Left lung (tissue), 10 donors: ENCODE measurements around the gene PLEKHA1. TPM values are rescaled to one million over a fixed set of nuclear protein-coding genes. Genes with fewer than 3 reads are reported as not detected.

Source experiments
- ATAC-seq: fragments of 200-7000 bp; cut with Tn5 transposase; one replicate; pipeline ENCODE4 v1.9.1; 2020; ENCODE audit warnings: moderate library complexity
- DNase-seq, 4 donors: peaks; one replicate each; pipeline ENCODE4 v3.0.0-alpha.2; 2013 to 2020
- H3K27ac ChIP-seq, 2 donors: fragments of 200-600 bp; sonication (generic) in 1 of 2; one replicate each; pipeline versions ENCODE4 v1.5.0 to v1.8.0; 2020 to 2021
- H3K27me3 ChIP-seq, 2 donors: fragments of 200-600 bp; sonication (generic) in 1 of 2; one replicate each; pipeline versions ENCODE4 v1.5.0 to v1.8.0; 2020 to 2021
- H3K36me3 ChIP-seq, 2 donors: fragments of 200-600 bp; sonication (generic) in 1 of 2; one replicate each; pipeline versions ENCODE4 v1.5.0 to v1.8.0; 2020 to 2021
- H3K4me1 ChIP-seq, 2 donors: fragments of 200-600 bp; one replicate each; pipeline ENCODE4 v1.8.0; 2021
- H3K4me3 ChIP-seq, 2 donors: fragments of 200-600 bp; sonication (generic) in 1 of 2; one replicate each; pipeline versions ENCODE4 v1.5.0 to v1.8.0; 2020 to 2021; ENCODE audit warnings: mild to moderate bottlenecking in 1 of 2
- H3K9me3 ChIP-seq, 2 donors: fragments of 200-600 bp; sonication (generic) in 1 of 2; one replicate each; pipeline versions ENCODE4 v1.5.0 to v1.8.0; 2020 to 2021
- CTCF ChIP-seq, 2 donors: fragments of 200-600 bp; sonication (generic) in 1 of 2; IDR thresholded peaks; one replicate each; pipeline versions ENCODE4 v1.5.0 to v1.8.0; 2021; ENCODE audit warnings: antibody characterized with exemption in 2 of 2
- intact Hi-C, 2 donors: fragments of 100-400 bp; cut with DNase I; formaldehyde crosslinking; loops; one replicate each; pipeline versions ENCODE4 v1.11.2 to v1.14.2; 2022
- polyA plus RNA-seq, 6 donors: library from polyadenylated mRNA; unstranded; fragments of 120-200 nt; gene quantifications; one replicate each; pipeline ENCODE4 v1.2.1, GENCODE V29; 2013; ENCODE audit not compliant: insufficient read length in 6 of 6
- total RNA-seq, 2 donors: library from RNA; stranded (reverse); fragmentation: NEBNext Ultra II Directional; extraction: Animal tissue kit (Norgen Biotek cat#: 25700); gene quantifications; one replicate each; pipeline ENCODE4 v1.2.1, GENCODE V29; 2021
- donor health status: DM: no; HTN: yes; CAD: no.
- donor health status: DM: no; HTN: no; CAD: no.

Gene PLEKHA1
- total and polyA plus RNA-seq, 8 donors = 40.5 to 57.9 (median 43.4) TPM

- Histone ChIP-seq H3K9me3 (no peaks in the 10 kb centered on the region), H3K4me3 (no peak overlapping the region), H3K27me3 (no peaks in the 10 kb centered on the region), H3K4me1 (no peaks in the 10 kb centered on the region), H3K36me3 (no peaks in the 10 kb centered on the region), H3K27ac (peak overlapping the region in 1 of 2 donors; percentile 13)
- DNase-seq (peak in 2 of 4 donors; percentile 16 to 40), ATAC-seq (peak; percentile 86)
- intact Hi-C loops = loop anchor here in 1 of 2 donors (10.0 kb wide), 2 partner anchors 92 to 222 kb away; partner anchors contain the start of gene DMBT1
- peak; percentile 70 to 84 for TF ChIP-seq CTCF (IDR thresholded peaks at IDR 0.05)
Measured at GRCh38 chr10:122342293-122343134, 32.0 kb upstream of the PLEKHA1 start.

GRCh38 chr10:122343135-122343800 is 31.2 kb upstream of the PLEKHA1 start:
- ATAC-seq (no peak), DNase-seq (no peak)
- H3K9me3 ChIP-seq = no peaks in the 10 kb centered on the region
- no peaks in the 10 kb centered on the region for H3K4me1 ChIP-seq
- no peaks in the 10 kb centered on the region for H3K36me3 ChIP-seq
- intact Hi-C loops = loop anchor here in 1 of 2 donors (10.0 kb wide), 2 partner anchors 92 to 222 kb away; partner anchors contain the start of gene DMBT1
- H3K27ac ChIP-seq = no peak overlapping the region
- H3K27me3 ChIP-seq = no peaks in the 10 kb centered on the region
- no peak overlapping the region for H3K4me3 ChIP-seq
- no peak for TF ChIP-seq CTCF (IDR thresholded peaks at IDR 0.05)

GRCh38 chr10:122343936-122344335 is 30.6 kb upstream of the PLEKHA1 start:
- ATAC-seq (no peak), DNase-seq (no peak)
- Histone ChIP-seq H3K9me3 (no peaks in the 10 kb centered on the region), H3K27ac (no peak overlapping the region), H3K36me3 (no peaks in the 10 kb centered on the region), H3K27me3 (no peaks in the 10 kb centered on the region), H3K4me3 (no peak overlapping the region), H3K4me1 (no peaks in the 10 kb centered on the region)
- no peak for TF ChIP-seq CTCF (IDR thresholded peaks at IDR 0.05)
- intact Hi-C loops = loop anchor here in 1 of 2 donors (10.0 kb wide), 2 partner anchors 91 to 221 kb away; partner anchors contain the start of gene DMBT1

- TF ChIP-seq CTCF (IDR thresholded peaks at IDR 0.05) = no peak
- no peak overlapping the region for H3K27ac ChIP-seq
- no peak overlapping the region for H3K4me3 ChIP-seq
- no peaks in the 10 kb centered on the region for H3K36me3 ChIP-seq
- no peaks in the 10 kb centered on the region for H3K27me3 ChIP-seq
- H3K9me3 ChIP-seq = no peaks in the 10 kb centered on the region
- DNase-seq (no peak), ATAC-seq (no peak)
- intact Hi-C loops = loop anchor here in 1 of 2 donors (10.0 kb wide), 2 partner anchors 90 to 220 kb away; partner anchors contain the start of gene DMBT1
- H3K4me1 ChIP-seq = no peaks in the 10 kb centered on the region
Measured at GRCh38 chr10:122344741-122345258, 29.7 kb upstream of the PLEKHA1 start.
